KBM-7 (cell line): Measurements from ENCODE around the gene OTULINL.

Experiments used
- DNase-seq: peaks from one replicate; pipeline ENCODE4 v3.0.0-alpha.2; 2015
- in situ Hi-C: fragments of 300-500 bp; cut with MboI; formaldehyde crosslinking; loops from 2 replicates; pipeline ENCODE4 v1.14.3; 2020; ENCODE audit warnings: low sequenced_read_pairs, low pct_unique_long_range_greater_than_20kb, mixed read lengths

The OTULINL gene

DNA sequence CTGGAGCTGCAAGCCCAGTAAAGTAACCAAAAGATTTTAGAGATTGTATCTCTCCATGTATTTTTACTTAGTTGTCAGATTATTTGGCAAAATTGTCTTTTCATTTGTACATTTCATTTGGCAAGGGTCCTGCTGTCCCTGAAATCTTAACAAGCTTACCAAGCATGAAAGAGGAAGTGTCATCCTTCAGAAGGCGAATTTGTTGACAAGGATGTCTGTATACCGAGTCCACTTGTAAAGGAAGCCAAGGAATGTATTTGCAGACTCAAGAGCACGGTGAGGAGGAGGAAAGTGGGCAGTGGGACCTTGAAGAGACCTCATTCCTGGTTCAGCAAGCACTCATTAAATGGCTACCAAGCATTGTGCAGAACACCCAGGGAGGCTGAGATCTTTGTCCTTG is 7.5 kb upstream of the OTULINL start:
- peak; percentile 58 for DNase-seq
- in situ Hi-C loops = no loop called here

DNA sequence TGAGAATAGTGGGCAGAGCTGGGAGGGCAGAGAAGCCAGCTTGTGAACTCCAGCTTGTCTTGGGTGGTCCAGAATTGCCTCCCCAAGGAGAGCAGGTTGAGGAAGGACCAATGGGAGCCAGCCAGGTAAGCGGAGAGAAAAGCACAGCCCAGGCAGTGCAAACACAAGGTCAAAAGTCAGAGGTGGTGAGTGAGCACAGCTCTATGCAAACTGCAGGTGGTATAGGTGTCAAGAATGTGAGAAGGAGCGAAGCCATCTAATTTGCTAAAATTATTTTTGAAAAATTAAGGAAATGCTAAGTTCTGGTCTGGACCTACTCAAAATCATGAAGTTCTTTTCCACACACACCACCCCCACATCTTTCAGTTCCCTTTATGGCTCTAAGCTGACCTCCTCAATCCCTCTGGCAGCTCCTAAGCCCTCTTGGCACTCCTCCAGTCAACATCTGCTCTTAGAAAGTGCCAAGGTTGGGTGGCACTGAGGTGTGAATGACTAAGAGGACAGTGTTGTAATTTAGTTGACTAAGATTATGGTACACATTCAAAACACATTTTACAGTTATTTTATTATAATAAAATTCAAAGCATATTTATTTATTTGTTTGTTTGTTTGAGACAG is 6.6 kb upstream of the OTULINL start:
- in situ Hi-C loops = no loop called here

DNA sequence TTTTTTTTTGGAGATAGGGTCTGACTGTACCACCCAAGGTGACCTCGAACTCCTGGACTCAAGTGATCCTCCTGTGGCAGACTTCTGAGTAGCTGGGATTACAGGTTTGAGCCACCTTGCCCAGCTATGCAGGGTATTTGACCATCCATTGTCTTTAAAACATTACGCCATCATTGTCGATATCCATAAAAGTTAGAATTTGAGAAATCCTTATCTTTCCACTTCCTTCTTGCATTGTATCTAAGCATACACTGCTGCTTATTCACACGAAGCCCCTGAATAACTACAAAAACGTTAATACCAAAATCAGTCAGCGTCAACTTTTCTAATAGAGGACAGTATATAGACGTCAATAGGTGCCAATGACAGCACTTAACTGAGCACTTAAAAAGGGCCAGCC is 5.4 kb upstream of the OTULINL start:
- in situ Hi-C loops = no loop called here
- no peak for DNase-seq

More for the DNA sequence above, 6.6 kb upstream of the OTULINL start:
- DNase-seq = peak; percentile 69

DNA sequence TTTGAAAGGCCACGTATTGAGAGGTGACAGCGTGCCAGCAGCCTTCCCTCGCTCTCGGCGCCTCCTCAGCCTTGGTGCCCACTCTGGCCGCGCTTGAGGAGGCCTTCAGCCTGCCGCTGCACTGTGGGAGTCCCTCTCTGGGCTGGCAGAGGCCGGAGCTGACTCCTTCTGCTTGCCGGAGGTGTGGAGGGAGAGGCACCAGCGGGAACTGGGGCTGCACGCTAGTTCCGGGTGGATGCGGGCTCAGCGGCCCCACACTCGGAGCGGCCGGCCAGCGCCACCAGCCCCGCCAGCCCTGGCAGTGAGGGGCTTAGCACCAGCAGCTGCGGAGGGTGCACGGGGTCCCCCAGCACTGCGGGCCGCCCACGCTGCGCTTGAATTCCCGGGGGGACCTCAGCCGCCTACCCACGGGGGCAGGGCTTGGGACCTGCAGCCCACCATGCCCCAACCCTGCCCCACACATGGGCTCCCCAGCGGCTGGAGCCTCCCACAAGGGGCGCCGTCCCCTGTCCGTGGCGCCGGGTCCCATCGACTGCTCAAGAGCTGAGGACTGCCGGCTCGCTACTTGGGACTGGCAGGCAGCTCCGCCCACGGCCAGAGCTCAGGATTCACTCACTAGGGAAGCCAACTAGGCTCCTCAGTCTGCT is 4.4 kb upstream of the OTULINL start:
- in situ Hi-C loops = no loop called here
- no peak for DNase-seq

DNA sequence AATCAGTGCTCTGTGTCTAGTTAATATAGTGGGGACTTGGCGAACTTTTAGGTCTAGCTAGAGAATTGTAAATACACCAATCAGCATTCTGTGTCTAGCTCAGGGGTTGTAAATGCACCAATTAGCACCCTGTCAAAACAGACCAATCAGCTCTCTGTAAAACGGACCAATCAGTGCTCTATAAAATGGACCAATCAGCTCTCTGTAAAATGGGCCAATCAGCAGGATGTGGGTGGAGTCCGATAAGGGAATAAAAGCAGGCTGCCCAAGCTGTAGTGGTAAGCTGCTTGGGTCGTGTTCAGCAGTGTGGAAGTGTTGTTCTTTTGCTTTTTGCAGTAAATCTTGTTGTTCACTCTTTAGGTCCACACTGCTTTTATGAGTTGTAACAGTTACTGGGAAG is 3.6 kb upstream of the OTULINL start:
- in situ Hi-C loops = no loop called here
- DNase-seq = no peak

DNA sequence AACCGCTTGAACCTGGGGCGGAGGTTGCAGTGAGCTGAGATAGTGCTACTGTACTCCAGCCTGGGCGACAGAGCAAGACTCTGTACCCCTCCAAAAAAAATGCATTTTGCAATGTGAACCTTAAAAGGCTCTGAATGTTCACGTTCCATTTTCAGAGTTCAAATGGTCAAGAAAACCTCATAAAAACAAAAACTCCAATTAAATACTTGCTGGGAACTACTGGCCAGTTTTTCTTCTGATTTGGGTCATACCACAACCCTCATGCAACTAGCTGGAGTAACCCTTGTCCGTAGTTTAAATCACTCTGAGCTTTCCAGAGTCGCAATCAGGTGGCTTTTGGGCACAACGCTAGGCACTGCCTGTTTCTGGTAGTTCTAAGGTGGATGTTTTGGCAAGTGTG is 2.3 kb upstream of the OTULINL start:
- no peak for DNase-seq
- in situ Hi-C loops = no loop called here

DNA sequence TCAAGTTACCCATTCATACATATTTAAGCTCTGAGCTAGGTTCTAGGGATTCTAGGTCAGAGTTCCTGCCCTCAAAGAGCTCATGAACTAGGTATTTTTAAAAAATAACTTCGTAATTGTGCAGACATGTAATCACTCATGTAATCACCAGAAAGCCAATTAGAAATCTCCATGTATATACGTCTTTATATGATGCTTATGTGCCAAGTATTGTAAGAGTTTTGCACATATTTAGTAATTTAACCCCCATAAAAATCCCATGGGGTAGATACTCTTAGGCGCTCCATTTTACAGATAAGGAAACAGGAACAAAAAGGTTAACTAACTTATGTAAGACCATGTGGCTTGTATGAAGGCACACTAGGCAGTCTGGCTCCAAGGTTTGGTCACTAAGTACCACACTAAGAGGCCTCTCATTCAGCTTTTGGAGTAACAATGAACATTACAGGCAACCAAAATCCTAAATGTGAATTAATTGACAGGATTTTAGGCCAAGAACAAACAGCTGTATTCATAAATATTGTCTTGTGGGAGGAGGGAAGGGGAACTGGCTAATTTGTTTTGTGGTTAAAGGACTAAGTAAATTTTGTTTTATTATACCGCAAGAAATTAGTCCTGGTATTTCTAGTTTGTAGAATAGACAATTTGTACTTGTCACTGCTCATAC is 1.7 kb upstream of the OTULINL start:
- in situ Hi-C loops = no loop called here
- no peak for DNase-seq

DNA sequence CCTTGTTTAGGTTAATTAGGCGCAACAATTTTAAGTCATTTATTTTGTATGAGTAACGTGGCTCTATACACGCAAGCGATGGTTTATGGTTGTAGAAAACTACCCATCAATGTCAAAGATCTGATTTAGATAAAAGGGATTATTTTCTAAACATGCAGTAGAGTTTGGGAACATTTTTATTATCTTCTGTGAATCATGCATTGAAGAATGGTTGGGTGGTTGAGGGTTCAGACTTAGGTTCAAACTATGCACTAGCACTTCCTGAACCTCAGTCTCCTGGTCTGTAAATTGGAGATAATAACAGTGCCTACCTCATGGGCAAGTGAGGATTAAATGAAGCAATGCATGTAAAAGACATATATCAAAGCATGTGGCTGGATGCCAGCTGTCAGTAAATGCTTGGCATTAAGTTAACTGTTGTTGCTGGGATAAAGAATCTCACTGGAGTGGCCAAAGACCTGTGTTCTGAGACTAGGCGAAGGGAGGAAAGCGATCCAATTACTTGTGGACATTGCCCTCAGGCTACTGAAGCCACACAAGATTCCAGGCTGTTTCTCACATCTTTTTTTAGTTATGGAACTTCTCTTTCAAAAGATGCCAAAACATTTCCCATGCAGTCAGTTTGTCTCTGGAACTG is 1.1 kb upstream of the OTULINL start:
- DNase-seq = no peak
- in situ Hi-C loops = no loop called here

DNA sequence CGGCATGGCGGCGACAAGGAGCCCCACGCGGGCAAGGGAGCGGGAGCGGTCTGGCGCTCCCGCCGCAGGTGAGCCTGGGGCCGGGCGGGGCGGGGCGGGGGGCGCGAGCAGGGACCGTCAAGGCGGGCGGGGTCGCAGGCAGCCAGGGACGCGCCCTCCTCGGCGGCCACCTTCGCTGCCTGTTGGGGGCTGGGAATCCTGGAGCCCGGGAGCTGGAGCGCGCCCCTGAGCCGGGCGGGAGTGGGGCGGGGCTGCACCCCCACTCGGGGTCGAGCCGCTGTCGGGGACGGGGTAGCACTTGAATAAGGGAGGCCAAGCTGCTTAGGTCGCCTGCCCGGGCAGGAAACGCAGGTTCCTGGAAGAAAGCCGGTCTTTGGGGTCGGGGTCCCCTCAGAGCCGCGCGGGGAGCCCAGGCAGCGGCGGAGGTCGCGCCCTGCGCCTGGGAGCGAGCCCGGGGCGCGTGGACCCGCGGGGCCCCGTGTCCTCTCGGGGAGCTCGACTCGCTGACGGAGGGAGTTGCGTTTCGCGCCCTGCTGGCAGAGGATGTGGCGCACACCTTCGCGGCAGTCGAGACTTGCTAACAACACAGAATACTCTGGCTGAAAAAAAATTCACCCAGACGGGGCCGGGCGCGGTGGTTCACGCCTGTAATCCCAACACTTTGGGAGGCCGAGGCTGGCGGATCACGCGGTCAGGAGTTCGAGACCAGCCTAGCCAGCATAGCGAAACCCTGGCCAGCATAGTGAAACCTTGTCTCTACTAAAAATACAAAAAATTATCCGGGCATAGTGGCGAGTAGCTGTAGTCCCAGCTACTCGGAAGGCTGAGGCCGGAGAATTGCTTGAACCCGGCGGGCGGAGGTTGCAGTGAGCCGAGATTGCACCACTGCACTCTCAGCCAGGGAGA is 552 bp downstream of the OTULINL start:
- DNase-seq = peak; percentile 70
- in situ Hi-C loops = no loop called here

DNA sequence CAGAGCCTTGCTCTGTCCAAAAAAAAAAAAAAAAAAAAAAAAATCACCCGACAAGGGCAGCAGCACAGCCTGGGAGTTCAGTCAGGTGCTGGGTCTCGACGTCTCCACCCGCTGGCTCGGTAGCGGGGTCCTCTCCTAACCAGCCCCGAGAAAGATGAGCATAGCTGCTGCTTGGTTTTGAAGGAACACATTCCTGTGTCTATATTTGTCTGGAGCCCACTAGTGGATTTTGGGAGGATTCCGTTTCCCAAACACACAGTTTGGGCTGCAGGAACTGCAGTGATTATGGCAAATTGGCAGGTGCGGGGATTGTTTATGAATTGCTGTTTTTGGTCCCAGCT is 1.2 kb downstream of the OTULINL start:
- no peak for DNase-seq
- in situ Hi-C loops = no loop called here

DNA sequence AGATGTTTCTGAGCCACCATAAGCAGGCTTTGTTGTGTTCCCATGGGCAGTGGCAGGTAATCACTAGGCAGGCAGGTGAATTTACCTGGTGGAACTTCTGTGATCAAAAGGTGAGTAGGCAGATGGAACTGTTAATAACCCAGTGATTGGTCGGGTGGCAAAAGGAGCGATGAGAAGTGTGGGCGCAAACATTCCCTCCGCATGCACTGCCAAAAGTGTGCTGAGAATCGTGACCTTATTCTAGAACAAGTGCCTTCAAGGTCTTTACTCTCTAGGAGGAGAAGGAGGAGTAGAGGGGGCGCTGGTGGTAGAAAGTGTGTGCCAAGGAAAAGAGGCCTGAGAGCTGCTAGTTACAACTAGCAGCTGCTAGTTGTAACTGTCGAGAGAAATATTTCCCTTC is 3.3 kb downstream of the OTULINL start:
- DNase-seq = no peak
- in situ Hi-C loops = no loop called here

DNA sequence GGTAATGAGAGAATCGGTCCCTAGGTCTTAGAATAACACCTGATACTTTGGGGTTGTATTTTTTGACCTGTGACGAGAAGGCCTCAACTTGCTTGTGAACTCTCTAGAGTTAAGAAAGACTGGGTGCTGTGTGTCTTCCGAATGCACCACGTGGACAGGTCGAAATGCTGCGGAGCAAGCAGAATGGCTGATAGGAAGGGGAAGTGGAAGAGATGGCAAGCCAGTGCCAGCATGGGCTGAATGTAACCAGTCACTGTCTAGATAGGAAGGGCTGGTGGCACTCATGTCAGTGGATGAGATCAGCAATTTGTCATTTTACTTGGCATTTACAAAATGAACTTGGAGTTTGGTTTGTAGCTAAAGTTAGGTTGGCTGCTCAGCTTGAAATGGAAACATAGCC is 5.6 kb downstream of the OTULINL start:
- DNase-seq = no peak

DNA sequence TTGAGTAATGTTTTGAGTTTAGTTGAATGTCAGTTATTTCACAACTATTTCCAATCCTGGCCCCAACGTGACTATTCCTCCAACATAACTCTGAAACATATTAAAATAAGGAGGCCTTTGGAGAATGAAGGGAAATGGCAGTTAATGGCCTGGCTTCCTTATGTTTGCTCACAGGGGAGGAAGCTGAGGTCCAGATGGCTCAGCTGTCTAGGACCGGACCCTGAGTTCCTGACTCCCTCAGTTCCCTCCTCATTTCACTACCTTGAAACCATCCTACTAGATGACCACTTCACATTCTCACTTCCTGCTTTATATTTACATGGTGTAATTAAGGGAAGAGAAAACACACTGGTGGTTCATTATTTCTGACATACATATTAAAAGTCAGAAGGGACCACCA is 6.6 kb downstream of the OTULINL start:
- DNase-seq = peak; percentile 27
- in situ Hi-C loops = no loop called here

More for the DNA sequence above, 5.6 kb downstream of the OTULINL start:
- in situ Hi-C loops = no loop called here

DNA sequence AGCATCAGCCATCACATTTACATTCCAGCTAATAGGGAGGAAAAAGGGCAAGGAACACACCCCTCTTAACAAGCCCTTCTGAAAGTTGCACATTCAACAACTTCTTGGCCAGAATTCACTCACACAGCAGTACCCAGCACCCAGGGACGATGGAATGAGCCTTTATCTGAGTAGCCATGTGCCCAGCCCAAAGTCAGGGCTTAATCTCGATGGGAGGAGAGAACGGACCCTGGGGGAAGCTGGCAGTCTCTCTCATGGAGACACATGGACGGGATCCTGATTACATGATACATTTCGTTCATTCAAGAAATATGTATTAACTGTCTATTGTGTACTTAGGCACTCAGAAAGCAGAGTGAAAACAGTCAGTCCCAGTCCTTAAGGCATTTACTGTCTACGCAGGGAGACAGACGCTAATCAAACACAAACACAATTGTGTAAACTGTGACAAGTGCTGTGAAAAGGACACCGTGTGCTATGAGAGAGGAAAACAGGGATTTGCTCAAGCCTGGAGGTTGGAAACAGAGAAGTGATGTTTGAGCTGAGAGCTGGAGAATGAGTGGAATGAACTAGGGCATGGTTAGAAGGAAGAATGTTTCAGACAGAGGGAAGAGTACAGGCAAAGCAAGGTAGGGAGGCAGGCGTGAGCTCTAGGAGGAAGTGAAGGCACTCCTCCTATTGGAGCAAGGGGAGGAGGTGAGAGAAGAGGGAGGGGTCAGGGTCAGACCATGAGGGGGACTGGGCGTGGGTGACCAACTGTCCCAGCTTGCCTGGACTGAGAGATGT is 7.4 kb downstream of the OTULINL start:
- DNase-seq = no peak
- in situ Hi-C loops = no loop called here

DNA sequence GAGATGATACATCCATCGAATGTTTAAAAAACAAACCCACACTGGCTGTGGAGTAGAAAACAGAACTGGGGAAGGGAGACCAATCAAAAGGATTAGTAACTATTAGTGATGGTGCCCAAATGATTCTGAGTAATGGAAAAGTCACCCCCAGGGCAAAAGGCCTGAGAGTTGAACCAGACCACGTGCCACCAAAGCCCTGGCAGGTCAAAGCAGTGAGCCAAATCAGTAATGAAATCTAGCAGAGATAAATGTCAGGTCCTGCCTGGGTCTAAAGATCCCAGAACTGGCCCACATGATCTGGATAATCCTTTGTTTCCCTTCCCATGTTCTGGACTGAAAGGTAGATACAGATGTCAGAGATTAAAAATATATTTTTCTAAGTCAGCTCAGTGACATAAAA is 9.4 kb downstream of the OTULINL start:
- in situ Hi-C loops = no loop called here
- no peak for DNase-seq

DNA sequence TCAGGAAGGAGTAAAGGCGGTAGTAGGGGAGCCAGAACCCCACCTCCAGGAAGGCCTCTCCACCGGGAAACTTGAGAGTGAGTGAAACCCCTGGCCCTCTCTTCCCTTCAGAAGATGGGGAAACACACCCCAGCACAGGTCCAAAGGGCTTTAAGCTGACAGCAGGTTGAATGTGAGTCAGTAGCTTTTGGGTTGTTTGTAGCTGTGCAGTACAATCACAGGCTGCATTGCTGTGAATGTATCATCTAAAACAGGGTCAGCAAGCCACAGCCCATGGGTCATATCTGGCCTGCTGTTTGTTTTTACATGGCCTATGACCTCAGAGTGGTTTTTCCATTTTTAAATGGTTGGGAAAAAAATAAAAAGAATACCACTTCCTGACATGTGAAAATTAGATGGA is 10.0 kb downstream of the OTULINL start:
- in situ Hi-C loops = no loop called here
- DNase-seq = no peak

DNA sequence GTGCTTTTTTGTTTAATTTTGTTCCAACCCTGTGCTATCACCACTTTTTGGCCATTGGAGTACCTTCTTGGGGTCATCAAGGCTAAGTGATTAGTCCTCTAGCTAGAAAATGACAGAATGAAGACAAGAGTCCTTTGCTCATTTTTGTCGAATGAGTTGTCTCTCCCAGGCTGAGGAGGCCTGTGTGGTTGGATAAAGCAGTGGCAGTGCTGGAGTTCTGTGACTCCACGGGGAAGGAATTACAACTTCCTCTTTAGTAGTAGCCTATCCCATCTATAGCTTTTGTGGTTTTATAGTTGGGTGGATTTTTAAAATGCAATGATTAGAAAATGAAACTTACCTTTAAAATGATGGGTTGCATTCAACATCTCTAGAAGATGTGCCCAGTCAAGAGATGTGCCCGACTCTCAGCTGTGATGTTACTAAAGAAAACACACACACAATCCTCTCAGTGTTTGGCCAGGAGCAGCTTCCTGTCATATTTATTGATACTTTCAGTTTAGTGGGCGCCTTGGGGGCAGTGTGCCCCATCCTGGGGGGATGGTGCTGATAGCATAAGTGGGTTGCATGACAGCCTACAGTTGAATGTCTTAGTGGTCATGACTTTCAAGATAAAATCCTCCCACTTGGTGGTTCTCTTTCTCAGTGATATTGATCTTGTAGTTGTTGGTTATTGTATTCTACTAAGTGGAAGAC is 11.9 kb downstream of the OTULINL start:
- DNase-seq = peak; percentile 65
- in situ Hi-C loops = no loop called here

DNA sequence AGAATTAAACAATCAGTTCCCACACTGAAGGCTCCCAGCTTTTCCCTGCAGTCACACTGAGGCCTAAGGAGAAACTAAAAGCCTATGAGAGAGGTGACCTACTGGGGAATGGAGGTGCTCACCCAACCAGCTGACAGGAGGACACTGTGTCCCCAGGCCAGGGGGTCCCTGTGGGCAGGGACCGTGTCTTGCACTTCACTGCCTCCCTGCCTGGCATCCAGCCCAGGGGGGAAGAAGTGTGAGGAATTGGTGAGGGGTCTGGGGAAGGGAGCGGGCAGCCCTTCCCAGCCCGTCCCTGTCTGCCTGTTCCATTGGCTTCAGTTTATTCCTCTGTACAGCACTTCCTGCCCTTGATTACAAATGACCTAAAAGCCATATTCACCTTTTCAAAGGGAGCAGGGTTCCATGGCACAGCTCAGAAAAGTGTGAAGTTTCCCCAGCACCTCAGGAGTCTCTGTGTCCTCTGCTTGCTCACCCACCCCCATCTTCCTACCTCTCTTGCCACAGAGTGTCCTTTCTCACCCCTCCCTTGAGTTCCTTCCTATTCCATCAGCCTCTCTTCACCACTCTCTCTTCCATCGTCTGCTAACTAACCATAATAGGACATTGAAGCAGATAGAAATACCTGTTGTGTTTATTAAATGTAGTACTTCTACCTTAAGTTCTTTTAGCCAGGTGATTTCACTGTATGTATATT is 12.9 kb downstream of the OTULINL start:
- DNase-seq = no peak
- in situ Hi-C loops = no loop called here
